Erythroblast (primary cell): ENCODE measurements around the gene NRDC.

Experiments
- GATA1 ChIP-seq: IDR thresholded peaks from 2 replicates; pipeline ENCODE4 v1.6.1; 2011; ENCODE audit warnings: low read depth, mild to moderate bottlenecking, control low read depth, low read length, moderate library complexity
- POLR2A ChIP-seq: IDR thresholded peaks from 2 replicates; pipeline ENCODE4 v1.6.1; 2011; ENCODE audit warnings: mild to moderate bottlenecking, low read length

GRCh38 chr1:51755437-51755836 is 123.1 kb downstream of the NRDC start:
- TF ChIP-seq POLR2A = no peak
- TF ChIP-seq GATA1 = no peak
